A549 (cell line): ENCODE measurements around the gene SLC35F3. TPM values are rescaled to one million over a fixed set of nuclear protein-coding genes. Genes with fewer than 3 reads are reported as not detected.

Experiments used
- ATAC-seq, 2 experiments: fragments of 200-7000 bp in 1 of 2; fragments of >200 bp in 1 of 2; cut with Nextera tagmentation in 1 of 2; cut with Tn5 transposase in 1 of 2; 3 replicates each; pipeline versions ENCODE4 v1.8.0 to v1.9.1; 2018 to 2020; ENCODE audit warnings: mild to moderate bottlenecking in 1 of 2, moderate library complexity in 1 of 2
- CTCF ChIA-PET: fragments of 300-600 bp; sonication (Branson Sonifier 250); formaldehyde crosslinking; extraction: SDS; loops from one replicate; lab custom pipeline; 2021; ENCODE audit warnings: antibody characterized with exemption, inconsistent platforms; lab: Yijun Ruan, JAX
- POLR2A ChIA-PET: fragments of 350-600 bp; formaldehyde crosslinking; extraction: SDS; loops from one replicate; lab custom pipeline; 2021; ENCODE audit warnings: antibody characterized with exemption, inconsistent platforms; lab: Yijun Ruan, JAX
- DNase-seq, 2 experiments: peaks; one replicate each; pipeline versions ENCODE4 v3.0.0 to v3.0.0-alpha.2; 2011 to 2016; ENCODE audit warnings: low read depth in 1 of 2, low spot score in 1 of 2
- FAIRE-seq: peaks from 2 replicates; lab custom pipeline; 2011; peaks lifted over from hg19 to GRCh38; lab: Jason Lieb, UNC
- H3K27ac ChIP-seq, 2 experiments: fragments of >200 bp; sonication (Bioruptor Twin); formaldehyde crosslinking; 3 replicates each; pipeline ENCODE4 v1.5.1; 2016 to 2017
- H3K4me1 ChIP-seq: fragments of >200 bp; sonication (Bioruptor Twin); formaldehyde crosslinking; 3 replicates; pipeline ENCODE4 v1.6.1; 2016
- H3K4me2 ChIP-seq: fragments of >200 bp; sonication (Bioruptor Twin); formaldehyde crosslinking; 3 replicates; pipeline ENCODE4 v1.6.1; 2016
- H3K4me3 ChIP-seq: fragments of >200 bp; sonication (Bioruptor Twin); formaldehyde crosslinking; 3 replicates; pipeline ENCODE4 v1.5.1; 2016
- H3K9me3 ChIP-seq: fragments of >200 bp; sonication (Bioruptor Twin); formaldehyde crosslinking; 3 replicates; pipeline ENCODE4 v1.6.1; 2016
- CBX2 ChIP-seq: fragments of 200-600 bp; sonication (generic); IDR thresholded peaks from 2 replicates; pipeline ENCODE4 v1.6.1; 2016; ENCODE audit warnings: low read depth, mild to moderate bottlenecking, borderline replicate concordance
- CBX8 ChIP-seq: fragments of 200-600 bp; sonication (generic); IDR thresholded peaks from 2 replicates; pipeline ENCODE4 v1.6.1; 2016
- CEBPB ChIP-seq, 2 experiments: fragments of >200 bp in 1 of 2; sonication (Bioruptor Twin) in 1 of 2; formaldehyde crosslinking in 1 of 2; IDR thresholded peaks; 2 replicates each; pipeline ENCODE4 v1.6.1; 2012 to 2016
- CHD2 ChIP-seq: fragments of 150-350 bp; IDR thresholded peaks from 2 replicates; pipeline ENCODE4 v1.6.1; 2014; ENCODE audit warnings: low read length; ENCODE audit not compliant: partially characterized antibody
- CHD4 ChIP-seq: fragments of 200-600 bp; sonication (generic); IDR thresholded peaks from 2 replicates; pipeline ENCODE4 v1.6.1; 2016; ENCODE audit warnings: antibody characterized with exemption, mild to moderate bottlenecking, borderline replicate concordance
- E2F6 ChIP-seq: IDR thresholded peaks from 2 replicates; pipeline ENCODE4 v1.6.1; 2012; ENCODE audit warnings: low read depth, borderline replicate concordance
- EHMT2 ChIP-seq: fragments of 200-600 bp; sonication (generic); IDR thresholded peaks from 2 replicates; pipeline ENCODE4 v1.6.1; 2016; ENCODE audit warnings: antibody characterized with exemption, low read depth, mild to moderate bottlenecking, moderate library complexity
- ESRRA ChIP-seq: fragments of 150-350 bp; IDR thresholded peaks from 2 replicates; pipeline ENCODE4 v1.6.1; 2014; ENCODE audit warnings: mild to moderate bottlenecking, low read length, borderline replicate concordance
- HDAC2 ChIP-seq: fragments of 200-600 bp; sonication (generic); IDR thresholded peaks from 2 replicates; pipeline ENCODE4 v1.6.1; 2016
- HEYL ChIP-seq: fragments of 250-450 bp; sonication (Bioruptor Pico); IDR thresholded peaks from 2 replicates; pipeline ENCODE4 v1.8.0; 2021; ENCODE audit warnings: mild to moderate bottlenecking, moderate library complexity
- HOXB13 ChIP-seq: fragments of 250-450 bp; sonication (Bioruptor Pico); IDR thresholded peaks from 2 replicates; pipeline ENCODE4 v1.5.0; 2020; ENCODE audit warnings: low read depth, mild to moderate bottlenecking, moderate library complexity
- JUN ChIP-seq, 2 experiments: fragments of >200 bp; sonication (Bioruptor Twin); formaldehyde crosslinking; IDR thresholded peaks; 2 replicates in 1 of 2; 3 replicates in 1 of 2; pipeline ENCODE4 v1.6.1; 2016 to 2017
- JUNB ChIP-seq: fragments of >200 bp; sonication (Bioruptor Twin); formaldehyde crosslinking; IDR thresholded peaks from 2 replicates; pipeline ENCODE4 v1.6.1; 2016
- MAX ChIP-seq: IDR thresholded peaks from 2 replicates; pipeline ENCODE4 v1.6.1; 2012
- MAZ ChIP-seq: fragments of 150-350 bp; IDR thresholded peaks from 2 replicates; pipeline ENCODE4 v1.6.1; 2014; ENCODE audit warnings: antibody characterized with exemption, low read depth, low read length, borderline replicate concordance
- NPAS2 ChIP-seq: fragments of 250-450 bp; sonication (Bioruptor Pico); IDR thresholded peaks from 2 replicates; pipeline ENCODE4 v1.8.0; 2022; ENCODE audit warnings: mild to moderate bottlenecking, moderate library complexity, borderline replicate concordance
- PBX3 ChIP-seq: IDR thresholded peaks from 2 replicates; pipeline ENCODE4 v1.6.1; 2012
- PHF8 ChIP-seq: fragments of 200-600 bp; sonication (generic); IDR thresholded peaks from 2 replicates; pipeline ENCODE4 v1.6.1; 2016; ENCODE audit warnings: low read depth, mild to moderate bottlenecking, antibody characterized with exemption, moderate library complexity, borderline replicate concordance
- RAD21 ChIP-seq, 2 experiments: fragments of >200 bp in 1 of 2; sonication (Bioruptor Twin) in 1 of 2; formaldehyde crosslinking in 1 of 2; IDR thresholded peaks in 1 of 2; conservative IDR thresholded peaks in 1 of 2; 2 replicates in 1 of 2; 3 replicates in 1 of 2; pipeline ENCODE4 v1.6.1; 2012 to 2018; ENCODE audit warnings: inconsistent platforms in 1 of 2
- RCOR1 ChIP-seq: fragments of 150-350 bp; IDR thresholded peaks from 2 replicates; pipeline ENCODE4 v1.6.1; 2014; ENCODE audit warnings: antibody characterized with exemption, low read length, low read depth
- REST ChIP-seq: fragments of 200-600 bp; sonication (generic); IDR thresholded peaks from 2 replicates; pipeline ENCODE4 v1.6.1; 2016; ENCODE audit warnings: antibody characterized with exemption, mild to moderate bottlenecking, moderate library complexity
- SMC3 ChIP-seq: fragments of >200 bp; sonication (Bioruptor Twin); formaldehyde crosslinking; IDR thresholded peaks from 3 replicates; pipeline ENCODE4 v1.6.1; 2018; ENCODE audit warnings: inconsistent platforms
- TFCP2L1 ChIP-seq: fragments of 250-450 bp; sonication (Bioruptor Pico); IDR thresholded peaks from 2 replicates; pipeline ENCODE4 v1.5.0; 2021; ENCODE audit warnings: mild to moderate bottlenecking
- ZC3H11A ChIP-seq: fragments of 450-650 bp; IDR thresholded peaks from 2 replicates; pipeline ENCODE4 v1.6.1; 2014; ENCODE audit warnings: antibody characterized with exemption, mild to moderate bottlenecking
- ZFP36 ChIP-seq: fragments of 450-650 bp; IDR thresholded peaks from 2 replicates; pipeline ENCODE4 v1.6.1; 2014; ENCODE audit warnings: borderline replicate concordance; ENCODE audit not compliant: partially characterized antibody
- ZSCAN20 ChIP-seq: fragments of 250-450 bp; sonication (Bioruptor Pico); IDR thresholded peaks from 2 replicates; pipeline ENCODE4 v1.8.0; 2022; ENCODE audit warnings: mild to moderate bottlenecking, moderate library complexity
- WGBS: methylation state at CpG from one replicate; pipeline ENCODE4 v1.1.6; 2017; ENCODE audit errors: missing lambda C conversion rate; 5-methylcytosine and 5-hydroxymethylcytosine counted together
- polyA plus RNA-seq, 4 experiments: library from polyadenylated mRNA; depleted of rRNA in 3 of 4; stranded (reverse); fragments of >200 nt; fragmentation: RNase III in 1 of 4; extraction: RNeasy Plus Mini Kit Qiagen cat#74134 plus additional on column Dnase treatment in 1 of 4; gene quantifications; 2 replicates in 3 of 4; 3 replicates in 1 of 4; pipeline ENCODE4 v1.2.3, GENCODE V29; 2011 to 2017
- TF ChIP-seq, protein P1 (sequence below): fragments of 450-650 bp; IDR thresholded peaks from 2 replicates; pipeline ENCODE4 v1.6.1; 2014; ENCODE audit warnings: antibody characterized with exemption
- TF ChIP-seq, protein P2 (sequence below): fragments of >200 bp; sonication (Bioruptor Twin); formaldehyde crosslinking; IDR thresholded peaks from 3 replicates; pipeline ENCODE4 v1.5.1; 2016

SLC35F3 gene
- polyA plus RNA-seq, 2 of the 4 experiments (the other 2 are of a cell fraction), result 5.5 to 7.8 TPM

GRCh38 chr1:234123867-234124266, 219.4 kb downstream of the SLC35F3 start:
- WGBS, result 78% methylated on average over 5 of the region's 5 CpGs
- H3K4me2 ChIP-seq, result no peak overlapping the region
- ChIA-PET POLR2A (interaction anchor here (1.2 kb wide), 1 partner anchor 354 kb away, joined by 4 read pairs; no protein-coding TSS in a partner anchor), CTCF (interaction anchor here (0.6 to 11.5 kb wide), 12 partner anchors 12 to 729 kb away, joined by 3 to 116 read pairs (median 4); no protein-coding TSS in a partner anchor)
- H3K4me3 ChIP-seq, result no peak overlapping the region
- FAIRE-seq (no peak), ATAC-seq (no peak), DNase-seq (no peak)
- peaks cover 33% of the 10 kb centered on the region for H3K4me1 ChIP-seq
- TF ChIP-seq TFCP2L1 (CRISPR knock-in tag), result no peak
- TF ChIP-seq CBX8, result no peak
- TF ChIP-seq REST, result no peak
- no peak for TF ChIP-seq ZSCAN20 (CRISPR knock-in tag)
- TF ChIP-seq RCOR1, result no peak
- no peak for TF ChIP-seq JUN (IDR thresholded peaks at IDR 0.05)
- no peak for TF ChIP-seq E2F6
- TF ChIP-seq CHD4, result no peak
- no peak for TF ChIP-seq HEYL (CRISPR knock-in tag)
- no peak for TF ChIP-seq HOXB13 (CRISPR knock-in tag)
- no peak for TF ChIP-seq PHF8
- no peak for TF ChIP-seq CBX2
- TF ChIP-seq PBX3, result no peak
- TF ChIP-seq MAX, result no peak
- peak overlapping the region in 1 of 2 experiments; percentile 38; a peak in 2 of 6 replicates for H3K27ac ChIP-seq
- H3K9me3 ChIP-seq, result no peaks in the 10 kb centered on the region

- Histone ChIP-seq H3K4me3 (no peak overlapping the region), H3K4me2 (no peak overlapping the region), H3K9me3 (no peaks in the 10 kb centered on the region), H3K4me1 (peaks cover 28% of the 10 kb centered on the region), H3K27ac (peak overlapping the region in 1 of 2 experiments; percentile 38; a peak in 2 of 6 replicates)
- peak; percentile 73 to 94; a peak in 5 of 6 replicates for ATAC-seq
- FAIRE-seq, result no peak
- 62% methylated on average over 11 of the region's 11 CpGs for WGBS
- ChIA-PET POLR2A (no interaction called here), CTCF (interaction anchor here (0.6 to 11.5 kb wide), 20 partner anchors 9 to 684 kb away, joined by 3 to 116 read pairs (median 4); partner anchors contain the start of genes SLC35F3 and TARBP1)
- peak in 1 of 2 experiments; percentile 72 for DNase-seq
- TF ChIP-seq EHMT2 (no peak), MAX (no peak), MAZ (no peak), ZC3H11A (no peak), CBX8 (no peak), RAD21 (conservative IDR thresholded peaks at IDR 0.05 in 1 of 2, IDR thresholded peaks at IDR 0.05 in 1 of 2) (peak; percentile 69 to 79), ESRRA (no peak), HOXB13 (CRISPR knock-in tag) (no peak), CEBPB (IDR thresholded peaks at IDR 0.05) (no peak), HDAC2 (no peak), JUNB (no peak), SMC3 (peak; percentile 64), ZFP36 (no peak), CBX2 (no peak), NPAS2 (CRISPR knock-in tag) (no peak), ZSCAN20 (CRISPR knock-in tag) (no peak), CHD2 (no peak)
- TF ChIP-seq, protein P1, sequence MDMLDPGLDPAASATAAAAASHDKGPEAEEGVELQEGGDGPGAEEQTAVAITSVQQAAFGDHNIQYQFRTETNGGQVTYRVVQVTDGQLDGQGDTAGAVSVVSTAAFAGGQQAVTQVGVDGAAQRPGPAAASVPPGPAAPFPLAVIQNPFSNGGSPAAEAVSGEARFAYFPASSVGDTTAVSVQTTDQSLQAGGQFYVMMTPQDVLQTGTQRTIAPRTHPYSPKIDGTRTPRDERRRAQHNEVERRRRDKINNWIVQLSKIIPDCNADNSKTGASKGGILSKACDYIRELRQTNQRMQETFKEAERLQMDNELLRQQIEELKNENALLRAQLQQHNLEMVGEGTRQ, result peak; percentile 20; the same call in 1 of the 2 replicates
- TF ChIP-seq, protein P2, sequence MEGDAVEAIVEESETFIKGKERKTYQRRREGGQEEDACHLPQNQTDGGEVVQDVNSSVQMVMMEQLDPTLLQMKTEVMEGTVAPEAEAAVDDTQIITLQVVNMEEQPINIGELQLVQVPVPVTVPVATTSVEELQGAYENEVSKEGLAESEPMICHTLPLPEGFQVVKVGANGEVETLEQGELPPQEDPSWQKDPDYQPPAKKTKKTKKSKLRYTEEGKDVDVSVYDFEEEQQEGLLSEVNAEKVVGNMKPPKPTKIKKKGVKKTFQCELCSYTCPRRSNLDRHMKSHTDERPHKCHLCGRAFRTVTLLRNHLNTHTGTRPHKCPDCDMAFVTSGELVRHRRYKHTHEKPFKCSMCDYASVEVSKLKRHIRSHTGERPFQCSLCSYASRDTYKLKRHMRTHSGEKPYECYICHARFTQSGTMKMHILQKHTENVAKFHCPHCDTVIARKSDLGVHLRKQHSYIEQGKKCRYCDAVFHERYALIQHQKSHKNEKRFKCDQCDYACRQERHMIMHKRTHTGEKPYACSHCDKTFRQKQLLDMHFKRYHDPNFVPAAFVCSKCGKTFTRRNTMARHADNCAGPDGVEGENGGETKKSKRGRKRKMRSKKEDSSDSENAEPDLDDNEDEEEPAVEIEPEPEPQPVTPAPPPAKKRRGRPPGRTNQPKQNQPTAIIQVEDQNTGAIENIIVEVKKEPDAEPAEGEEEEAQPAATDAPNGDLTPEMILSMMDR, result peak; percentile 44
These were observed 220.8 kb downstream of the SLC35F3 start for GRCh38 chr1:234125283-234125682.
